Activated T-cell treated with anti-CD3 and anti-CD28 coated beads for 24 hours (primary cell): Measurements from ENCODE around the gene NID1.
"Not testable (repeated sequence)": the region's sequence is repeated elsewhere in the genome, so short reads cannot be mapped to it uniquely, and the experiment has no call there.

Experiments
- DNase-seq: peaks from one replicate; pipeline ENCODE4 v3.0.0-alpha.2; 2020; ENCODE audit warnings: low read depth

The NID1 gene

DNA sequence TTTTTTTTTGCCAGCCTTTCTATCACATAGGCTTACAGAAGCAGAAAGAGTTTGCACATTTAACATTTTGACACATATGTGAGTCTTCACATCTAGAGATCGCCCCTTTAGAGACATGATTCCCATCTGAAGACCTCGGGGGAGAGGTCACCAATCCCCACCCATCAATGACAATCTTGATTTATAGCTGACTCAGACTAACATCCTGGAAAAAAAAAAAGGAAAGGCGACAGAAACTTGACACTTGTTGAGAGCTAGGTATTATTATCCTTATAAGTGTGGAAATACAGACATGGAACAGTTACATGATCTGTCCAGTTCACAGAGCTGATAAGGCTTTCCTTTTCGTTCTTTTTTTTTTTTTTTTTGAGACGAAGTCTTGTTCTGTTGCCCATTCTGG, 28.0 kb upstream of the NID1 start:
- no peak for DNase-seq

DNA sequence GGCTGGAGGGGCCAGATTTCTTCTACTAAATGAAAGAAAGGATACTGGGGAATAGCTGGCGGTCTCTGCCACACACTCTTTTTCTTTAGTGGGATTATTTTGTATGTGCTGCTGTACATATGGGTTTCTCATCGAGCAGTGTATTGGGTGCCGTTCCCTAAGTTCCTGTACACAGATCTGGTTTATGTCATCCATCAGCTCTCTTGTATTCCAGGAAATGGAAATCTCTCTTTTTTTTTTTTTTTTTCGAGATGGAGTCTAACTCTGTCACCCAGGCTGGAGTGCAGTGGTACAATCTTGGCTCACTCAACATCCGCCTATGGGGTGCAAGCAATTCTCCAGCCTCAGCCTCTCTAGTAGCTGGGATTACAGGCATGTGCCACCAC, 27.0 kb upstream of the NID1 start:
- DNase-seq: no peak

DNA sequence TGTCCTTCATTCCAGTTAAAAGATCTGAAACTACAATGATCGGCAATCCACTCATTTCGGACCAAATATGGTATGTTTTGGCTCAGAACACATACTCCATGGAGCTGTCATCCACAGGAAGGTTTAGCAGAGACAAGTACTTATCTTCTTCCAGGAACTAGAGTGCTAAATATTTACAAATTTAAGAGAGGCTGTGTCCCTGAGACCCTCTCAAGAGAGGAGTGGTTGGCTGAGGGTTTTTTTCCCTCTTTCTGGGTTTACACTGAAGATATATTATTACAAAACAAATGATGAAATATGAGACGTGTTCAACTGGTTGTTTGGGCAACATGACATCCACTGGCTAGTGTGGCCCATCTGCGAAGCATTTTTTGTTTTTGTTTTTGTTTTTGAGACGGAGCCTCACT, 25.9 kb upstream of the NID1 start:
- no peak for DNase-seq

DNA sequence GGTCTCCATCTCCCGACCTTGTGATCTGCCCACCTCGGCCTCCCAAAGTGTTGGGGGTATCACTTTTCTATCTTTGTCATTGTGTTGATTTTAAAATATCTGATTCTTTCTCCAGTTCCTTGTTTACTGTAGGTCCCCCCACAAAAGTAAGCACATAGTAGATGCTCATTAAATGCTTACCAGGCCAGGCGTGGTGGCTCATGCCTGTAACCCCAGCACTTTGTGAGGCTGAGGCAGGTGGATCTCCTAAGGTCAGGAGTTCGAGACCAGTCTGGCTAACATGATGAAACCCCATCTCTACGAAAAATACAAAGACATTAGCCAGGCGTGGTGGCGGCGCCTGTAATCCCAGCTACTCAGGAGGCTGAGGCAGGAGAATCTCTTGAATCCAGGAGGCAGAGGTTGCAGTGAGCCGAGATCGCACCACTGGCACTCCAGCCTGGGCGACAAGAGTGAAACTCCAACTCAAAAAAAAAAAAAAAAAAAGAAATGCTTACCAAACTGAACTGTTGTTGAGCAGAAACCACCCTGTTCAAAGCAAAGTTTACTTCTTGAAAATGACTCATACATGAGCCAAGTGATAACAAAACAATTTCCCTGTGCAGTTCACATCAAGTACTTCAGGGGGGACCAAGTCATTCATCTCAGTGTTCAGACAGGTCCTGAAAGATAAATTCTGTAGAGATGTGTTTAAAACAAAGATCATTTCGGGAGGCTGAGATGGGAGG, 24.3 kb upstream of the NID1 start:
- no peak for DNase-seq

DNA sequence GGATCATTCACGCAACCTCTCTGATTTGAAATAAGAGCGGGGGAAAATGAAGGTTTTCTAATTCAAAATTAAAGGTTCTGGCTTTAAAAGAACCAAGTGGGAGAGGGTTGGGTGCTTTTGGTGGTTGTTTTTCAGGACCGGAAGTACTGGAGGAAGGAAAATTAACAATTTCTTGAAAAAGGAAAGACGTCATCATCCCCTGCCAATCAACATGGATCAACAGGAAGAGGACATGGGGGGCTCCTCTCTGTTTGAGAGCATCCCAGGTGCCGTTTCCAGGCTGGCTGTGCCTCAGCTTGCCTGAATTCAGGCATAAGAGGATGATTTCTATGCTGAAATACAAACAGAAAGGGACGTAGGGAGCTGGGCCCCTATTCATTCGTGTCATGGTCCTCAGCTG, 21.6 kb upstream of the NID1 start:
- DNase-seq: no peak

DNA sequence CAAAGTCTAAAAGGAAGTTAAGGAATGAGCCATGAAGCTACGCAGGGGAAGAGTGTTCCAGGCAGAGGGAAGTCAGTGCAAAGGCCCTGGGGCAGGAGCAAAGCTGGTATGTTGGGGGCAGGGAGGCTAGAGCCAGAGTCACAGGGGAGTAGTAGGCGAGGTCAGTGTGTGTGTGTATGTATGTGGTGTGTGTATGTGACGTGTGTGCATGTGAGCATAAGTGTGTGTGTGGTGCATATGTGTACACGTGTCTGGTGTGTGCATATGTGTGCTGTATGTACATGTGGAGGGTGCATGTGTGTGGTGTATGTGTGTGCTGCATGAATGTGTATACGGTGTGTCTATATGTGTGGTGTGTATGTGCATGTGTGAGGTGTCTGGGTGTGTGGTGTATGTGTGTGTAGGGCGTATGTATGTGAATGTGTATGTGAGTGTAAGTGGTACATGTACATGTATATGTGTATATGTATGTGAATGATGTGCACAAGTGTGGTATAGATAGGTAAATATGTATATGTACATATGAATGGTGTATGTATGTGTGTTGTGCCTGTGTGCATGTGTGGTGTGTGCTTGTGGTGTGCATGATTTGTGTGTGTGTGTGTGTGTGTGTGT, 20.8 kb upstream of the NID1 start:
- no peak for DNase-seq

DNA sequence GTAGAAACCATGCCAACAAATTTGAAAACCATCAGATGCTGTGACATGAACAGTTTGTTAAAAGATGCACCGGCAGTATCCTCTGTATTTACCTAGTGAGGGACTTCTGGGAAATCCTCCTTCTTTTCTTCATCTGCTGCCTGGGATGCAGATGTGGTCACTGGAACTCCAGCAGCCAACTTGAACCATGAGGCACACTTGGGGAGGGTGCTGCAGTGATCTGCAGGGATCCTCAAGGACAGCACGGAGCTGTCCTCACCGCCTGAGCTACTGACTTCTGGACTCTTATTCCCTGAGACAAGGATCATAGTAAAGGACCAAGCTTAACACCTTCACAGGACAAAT, 19.5 kb upstream of the NID1 start:
- DNase-seq: no peak

DNA sequence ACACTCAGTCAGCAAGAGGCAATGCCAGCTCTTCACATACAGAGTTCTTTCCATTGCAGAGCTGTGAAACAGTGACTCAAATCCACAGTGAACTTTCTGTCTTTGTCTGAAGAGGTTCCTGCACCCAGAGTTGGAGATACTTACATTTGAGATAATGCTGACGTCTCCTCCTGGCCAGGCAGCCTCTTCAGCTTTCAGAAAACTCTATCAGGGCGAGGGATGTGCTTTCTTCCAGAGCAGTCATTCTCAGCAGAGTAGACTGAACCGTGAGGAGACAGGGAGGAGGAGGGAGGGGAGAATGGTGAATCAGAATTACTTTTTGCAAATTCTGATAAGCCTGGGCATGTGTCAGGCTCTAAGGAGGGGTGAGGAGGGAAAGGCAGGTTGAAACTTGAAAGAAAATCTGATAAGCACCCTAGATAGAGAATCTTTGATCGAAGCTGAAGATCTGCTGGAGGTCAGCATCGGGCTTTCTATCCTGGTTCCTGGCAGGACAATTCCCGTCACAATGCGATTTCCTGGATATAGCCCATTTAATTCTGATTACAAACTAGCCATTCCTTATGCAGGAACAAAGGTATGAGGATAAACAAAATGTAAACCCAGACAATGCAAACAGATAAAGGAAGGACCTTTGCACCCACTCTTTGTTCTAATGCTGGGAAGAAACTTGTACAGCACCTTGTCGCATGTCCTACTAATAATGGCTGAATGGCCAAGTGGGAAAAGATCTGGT, 18.9 kb upstream of the NID1 start:
- DNase-seq: no peak

DNA sequence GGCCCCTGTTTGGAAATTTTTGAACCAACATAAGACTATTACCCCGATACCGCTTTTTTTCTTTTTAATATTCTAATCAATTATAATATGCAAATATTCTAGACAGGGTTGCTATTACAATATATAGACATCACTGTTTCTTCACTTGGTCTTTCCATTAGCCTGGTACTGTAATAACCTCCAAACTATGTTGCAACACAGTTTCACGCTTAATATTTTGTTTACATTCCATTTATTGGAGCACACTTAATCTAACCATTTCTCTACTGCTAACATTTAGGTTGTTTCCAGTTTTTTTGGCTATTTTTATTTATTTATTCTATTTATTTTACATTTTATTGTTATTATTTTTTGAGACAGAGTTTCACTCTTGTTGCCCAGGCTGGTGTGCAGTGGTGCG, 17.6 kb upstream of the NID1 start:
- no peak for DNase-seq

DNA sequence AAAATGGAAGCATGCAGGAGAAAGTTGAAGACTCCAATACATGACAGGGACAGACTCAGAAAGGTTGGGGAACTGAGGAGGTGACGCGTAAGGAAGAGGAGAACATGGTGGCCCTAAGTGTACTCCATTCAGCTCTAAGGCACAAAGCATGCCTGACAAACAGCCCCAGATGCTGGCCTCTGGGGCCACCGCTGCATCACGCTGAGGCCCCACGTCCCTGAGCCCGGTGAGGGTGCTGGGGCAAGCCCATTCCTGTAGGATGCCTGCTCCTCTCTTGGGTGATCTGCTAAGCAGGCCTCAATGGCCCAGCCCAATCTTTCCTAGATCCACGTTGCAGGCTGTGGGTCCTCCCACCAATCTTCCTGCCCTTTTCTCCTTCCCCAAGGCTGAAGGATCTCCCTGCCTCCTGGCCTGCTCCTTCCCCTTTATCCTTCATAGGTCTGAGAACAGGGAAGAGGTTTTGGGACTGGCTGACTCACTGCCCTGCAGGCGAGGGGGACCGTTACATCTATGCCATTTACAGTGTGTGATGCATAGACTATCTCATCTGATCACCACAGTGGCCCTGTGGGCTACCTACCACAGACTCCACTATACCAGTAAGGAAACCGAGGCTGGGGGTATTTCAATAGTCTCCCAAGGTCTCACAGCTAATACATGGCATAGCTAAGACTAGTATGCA, 16.8 kb upstream of the NID1 start:
- no peak for DNase-seq

DNA sequence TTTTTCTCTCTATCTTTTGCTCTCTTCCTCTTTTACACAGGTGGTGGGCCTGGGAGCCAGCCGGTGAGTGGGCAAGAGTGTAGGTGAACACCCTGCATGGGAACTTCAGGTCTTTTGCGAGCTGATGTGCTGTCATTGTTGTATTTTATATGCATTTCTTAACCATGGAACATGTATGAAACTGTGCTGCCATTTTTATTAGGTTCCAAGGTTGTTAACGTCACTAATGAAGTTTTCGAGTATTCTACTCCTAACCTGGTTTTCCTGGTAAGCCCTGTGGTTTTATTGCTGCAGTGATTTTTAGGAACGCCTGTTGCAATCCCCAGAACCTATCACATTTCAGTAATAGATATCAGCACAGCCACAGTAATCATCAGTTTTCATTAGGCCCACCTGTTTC, 14.8 kb upstream of the NID1 start:
- DNase-seq: no peak

DNA sequence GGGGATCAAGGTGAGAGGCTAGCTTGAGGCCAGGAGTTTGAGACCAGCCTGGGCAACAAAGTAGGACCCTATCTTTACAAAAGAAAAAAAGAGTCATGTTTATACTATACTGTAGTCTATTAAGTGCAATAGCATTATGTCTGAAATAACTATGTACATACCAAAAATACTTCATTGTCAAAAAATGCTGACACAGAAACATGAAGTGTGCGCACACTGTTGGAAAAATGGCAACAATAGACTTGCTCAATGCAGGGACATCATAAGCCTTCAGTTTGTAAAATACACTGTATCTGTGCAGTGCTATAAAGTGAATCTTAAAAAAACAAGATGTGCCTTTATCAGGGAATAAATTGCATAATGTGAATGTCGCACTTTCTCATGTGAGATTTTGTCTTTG, 14.1 kb upstream of the NID1 start:
- DNase-seq: no peak

DNA sequence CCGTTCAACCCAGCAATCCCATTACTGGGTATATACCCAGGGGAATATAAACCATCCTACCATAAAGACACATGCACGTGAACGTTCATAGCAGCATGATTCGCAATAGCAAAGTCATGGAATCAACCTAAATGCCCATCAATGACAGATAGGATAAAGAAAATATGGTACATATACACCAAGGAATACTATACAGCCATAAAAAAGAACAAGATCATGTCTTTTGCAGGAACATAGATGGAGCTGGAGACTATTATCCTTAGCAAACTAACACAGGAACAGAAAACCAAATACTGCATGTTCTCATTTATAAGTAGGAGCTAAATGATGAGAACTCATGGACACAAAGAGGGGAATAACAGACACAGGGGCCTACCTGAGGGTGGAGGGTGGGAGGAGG, 13.2 kb upstream of the NID1 start:
- DNase-seq: not testable (repeated sequence)

DNA sequence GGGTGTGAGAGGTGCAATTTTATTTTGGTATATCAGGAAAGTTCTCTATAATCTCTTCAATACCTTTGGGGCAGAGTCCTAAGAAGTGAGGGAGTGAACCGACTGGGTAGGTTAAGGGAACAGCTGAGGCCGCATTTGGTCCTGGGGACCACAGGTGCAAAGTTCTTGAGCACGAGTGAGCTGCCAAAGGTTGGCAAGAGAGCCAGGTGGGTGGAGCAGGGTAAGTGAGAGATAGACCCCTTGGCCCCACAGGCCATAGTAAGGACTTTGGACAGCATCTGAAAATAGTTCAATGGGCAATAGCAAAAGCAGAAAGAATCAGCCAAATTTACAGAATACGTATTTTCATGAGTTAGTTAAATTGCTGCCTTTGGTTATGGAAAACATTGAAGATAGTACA, 11.0 kb upstream of the NID1 start:
- DNase-seq: no peak

DNA sequence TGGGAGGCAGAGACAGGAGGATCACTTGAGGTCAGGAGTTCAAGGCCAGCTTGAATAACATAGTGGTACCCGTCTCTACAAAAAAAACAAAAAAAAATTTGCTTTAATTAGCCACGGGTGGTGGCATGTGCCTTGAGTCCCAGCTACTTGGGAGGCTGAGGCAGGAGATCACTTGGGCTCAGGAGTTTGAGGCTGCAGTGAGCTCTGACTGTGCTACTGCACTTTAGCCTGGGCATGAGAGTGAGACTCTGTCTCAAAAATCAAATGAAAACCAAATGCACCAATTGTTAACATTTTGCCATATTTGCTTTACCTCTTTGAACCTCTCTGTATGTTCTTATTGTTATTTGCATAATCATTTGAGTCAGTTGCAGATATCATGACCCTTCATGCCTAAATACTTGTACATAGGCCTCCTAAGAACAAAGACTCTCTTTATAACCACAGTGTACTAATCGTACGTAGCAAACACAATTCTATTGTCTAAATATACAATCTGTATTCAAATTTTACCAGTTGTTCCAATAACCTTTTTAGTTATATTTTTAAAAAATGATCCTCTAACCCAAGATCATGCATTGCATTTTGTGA, 8.5 kb upstream of the NID1 start:
- no peak for DNase-seq

DNA sequence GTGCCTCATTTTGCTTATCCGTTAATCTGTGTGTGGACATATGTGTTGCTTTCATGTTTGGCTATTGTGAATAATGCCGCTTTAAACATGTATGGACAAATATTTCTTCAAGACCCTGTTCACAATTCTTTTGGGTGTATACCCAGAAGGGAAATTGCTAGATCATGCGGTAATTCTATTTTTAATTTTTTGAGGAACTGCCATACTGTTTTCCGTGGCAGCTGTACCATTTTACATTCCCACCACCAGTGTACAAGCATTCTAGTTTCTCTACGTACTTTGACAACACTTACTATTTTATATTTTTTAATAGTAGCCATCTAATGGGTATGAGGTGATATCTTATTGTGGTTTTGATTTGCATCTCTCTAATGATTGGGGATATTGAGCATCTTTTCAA, 7.1 kb upstream of the NID1 start:
- no peak for DNase-seq

DNA sequence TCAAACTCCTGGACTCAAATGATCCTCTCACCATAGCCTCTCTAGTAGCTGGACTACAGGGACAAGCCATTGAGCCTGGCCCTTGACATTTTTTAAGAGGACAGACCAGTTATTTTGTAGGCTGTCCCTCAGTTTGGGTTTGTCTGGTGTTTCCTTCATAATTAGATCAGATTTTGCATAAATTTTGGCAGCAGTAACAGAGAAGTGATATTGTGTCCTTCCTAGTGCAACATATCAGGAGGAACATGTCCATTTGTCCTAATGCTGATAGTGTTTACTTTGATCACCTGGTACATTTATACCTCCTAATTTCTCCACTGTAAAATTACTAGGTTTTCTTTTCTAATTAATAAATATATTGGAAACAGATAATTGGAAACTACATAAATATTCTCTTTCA, 5.9 kb upstream of the NID1 start:
- DNase-seq: no peak

DNA sequence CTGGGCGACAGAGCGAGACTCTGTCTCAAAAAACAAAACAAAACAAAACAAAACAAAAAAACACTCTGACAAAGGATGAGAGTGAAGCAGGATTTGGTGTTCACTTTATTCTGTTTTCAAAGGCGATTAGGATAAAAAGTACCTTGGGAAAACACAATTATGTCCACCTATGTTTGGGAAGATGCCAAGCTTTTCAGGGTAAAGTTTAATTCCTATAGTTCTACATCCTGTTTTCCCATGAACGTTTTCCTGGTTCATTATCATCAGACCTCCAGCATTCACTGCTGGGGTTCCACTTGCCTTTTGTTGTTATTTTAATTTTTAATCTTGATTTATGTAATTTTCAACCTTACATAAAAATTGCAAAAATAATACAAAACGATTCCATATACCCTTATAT, 4.9 kb upstream of the NID1 start:
- DNase-seq: no peak

DNA sequence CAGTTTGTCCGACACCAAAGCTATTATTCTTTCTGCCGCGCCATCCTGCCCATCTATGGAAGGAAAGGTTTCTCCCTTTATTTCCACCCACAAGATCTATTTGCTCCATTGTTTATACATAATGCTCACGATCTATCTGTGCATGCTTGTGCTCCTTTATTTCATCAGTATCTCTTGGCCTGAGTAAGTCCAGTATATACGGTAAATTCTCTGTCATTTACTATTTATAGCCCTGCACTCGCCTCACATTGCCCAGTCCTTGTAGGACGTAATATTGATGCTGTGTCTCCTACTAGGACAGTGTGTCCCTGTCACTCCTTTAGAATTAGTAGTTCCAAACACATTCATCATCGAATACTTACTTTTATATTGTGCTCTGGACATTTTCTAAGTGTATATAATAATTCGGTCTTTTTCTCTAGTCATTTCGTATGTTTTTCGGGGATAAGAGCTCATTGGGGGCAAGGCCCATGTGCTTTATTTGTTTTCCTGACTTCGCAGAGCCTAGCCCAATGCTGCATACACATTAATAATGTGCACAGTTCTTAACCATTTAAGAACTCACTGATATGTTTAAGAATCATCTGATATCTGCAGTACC, 3.1 kb upstream of the NID1 start:
- DNase-seq: no peak

DNA sequence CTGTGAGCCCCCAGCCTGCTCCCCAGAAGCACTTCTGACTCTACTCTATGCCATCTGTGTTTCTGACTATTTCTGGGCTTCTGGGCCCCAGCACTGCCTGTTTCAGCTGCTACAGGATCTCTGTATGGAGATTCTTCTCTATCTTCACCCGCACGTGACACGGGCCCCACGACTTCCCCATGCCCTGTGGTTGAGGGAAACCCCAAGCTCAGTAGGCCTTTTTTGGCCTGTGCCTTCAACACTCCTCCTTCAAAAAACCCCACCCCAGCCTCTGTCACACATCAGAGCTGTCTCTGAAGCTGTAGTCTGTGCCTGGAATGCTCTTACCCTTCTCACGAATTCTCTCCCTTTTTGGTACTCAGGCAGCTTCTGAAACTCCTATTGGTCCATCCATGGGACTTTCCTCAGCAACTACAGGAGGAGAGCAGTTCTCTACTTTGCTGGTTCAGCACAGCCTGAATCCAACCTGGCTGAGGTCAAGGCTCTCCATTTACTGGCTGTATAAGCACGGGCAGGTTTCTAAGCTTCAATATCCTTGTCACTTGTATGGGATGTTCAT, 2.0 kb upstream of the NID1 start:
- peak; percentile 54 for DNase-seq

DNA sequence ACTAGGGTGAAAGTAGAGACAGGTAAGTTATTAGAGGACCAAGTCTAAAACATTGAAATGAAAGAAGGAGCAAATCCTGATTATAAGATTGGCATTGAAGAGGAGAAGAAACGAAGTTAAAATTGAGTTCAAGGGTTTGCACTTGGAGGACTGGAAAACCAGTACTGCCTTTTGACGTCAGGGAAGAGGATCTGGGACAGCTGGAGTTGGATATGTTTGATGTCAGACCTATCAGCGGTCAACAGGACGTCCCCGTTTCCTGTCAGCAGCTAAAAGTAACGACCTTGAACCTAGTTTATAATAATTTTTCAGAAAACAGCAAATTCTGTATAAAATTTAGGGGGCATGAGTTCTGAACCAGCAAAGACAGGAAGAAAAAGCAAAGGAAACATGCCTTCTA, 1.2 kb upstream of the NID1 start:
- DNase-seq: no peak

DNA sequence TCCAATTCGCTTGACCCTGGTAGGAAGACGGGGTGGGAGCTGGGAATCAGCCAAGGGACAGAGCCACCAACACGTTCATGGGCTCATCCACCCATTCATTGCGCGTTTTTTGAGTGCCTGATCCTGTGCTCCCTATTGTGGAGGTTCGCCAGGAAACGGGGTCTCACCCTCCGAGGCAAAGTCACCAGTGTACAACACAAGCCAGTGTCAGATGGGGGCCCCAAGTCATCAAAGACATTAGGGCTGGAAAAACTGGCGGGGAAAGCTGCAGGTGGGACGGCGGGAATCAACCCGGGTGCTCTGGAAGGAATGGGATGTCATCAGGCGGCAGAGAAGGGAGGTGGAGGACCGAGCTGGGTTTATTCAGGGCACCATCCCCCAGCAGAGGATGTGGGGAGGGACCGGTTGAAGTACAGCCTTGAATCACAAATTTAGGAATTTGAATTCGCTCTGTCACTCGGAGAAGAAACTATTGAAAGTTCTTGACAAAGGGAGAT, 667 bp upstream of the NID1 start:
- DNase-seq: no peak
